ENCODE measurements around the gene BAZ2B. TPM values are rescaled to one million over a fixed set of nuclear protein-coding genes. Genes with fewer than 3 reads are reported as not detected.

The BAZ2B gene
- total RNA-seq, 1 experiment from 2014 or later, result 33.0 TPM

- TF ChIP-seq ZNF281 (CRISPR knock-in tag; IDR thresholded peaks at IDR 0.05) (no peak), JUN (CRISPR knock-in tag; IDR thresholded peaks at IDR 0.05) (no peak), USF1 (CRISPR knock-in tag; IDR thresholded peaks at IDR 0.05) (no peak), RELA (CRISPR knock-in tag; IDR thresholded peaks at IDR 0.05; ENCODE audit: borderline replicate concordance) (no peak), STAT6 (CRISPR knock-in tag; conservative IDR thresholded peaks at IDR 0.05; ENCODE audit: low read depth) (no peak), EMX1 (CRISPR knock-in tag; IDR thresholded peaks at IDR 0.05) (no peak), GTF2I (CRISPR knock-in tag; conservative IDR thresholded peaks at IDR 0.05) (no peak)
Measured at GRCh38 chr2:159438284-159438683, 178.1 kb downstream of the BAZ2B start (continued).

GRCh38 chr2:159432610-159433009 lies 183.7 kb downstream of the BAZ2B start:
- TF ChIP-seq ZNF532 (CRISPR knock-in tag; IDR thresholded peaks at IDR 0.05; ENCODE audit: borderline replicate concordance), result no peak
- no peak for TF ChIP-seq GTF2I (CRISPR knock-in tag; conservative IDR thresholded peaks at IDR 0.05)
- no peak for TF ChIP-seq JAZF1 (CRISPR knock-in tag; IDR thresholded peaks at IDR 0.05)
- no peak overlapping the region for H3K27ac Mint-ChIP-seq
- CTCF ChIA-PET, result no interaction called here

GRCh38 chr2:159427048-159427447 lies 189.3 kb downstream of the BAZ2B start:
- no peak for ATAC-seq
- H3K9me3 Mint-ChIP-seq, result peaks cover 9% of the 10 kb centered on the region
- no peaks in the 10 kb centered on the region for H3K27me3 Mint-ChIP-seq (ENCODE audit: low read depth)
- ChIA-PET CTCF (no interaction called here), POLR2A (no interaction called here)
- no peak overlapping the region; the same call in 1 of the 2 replicates for H3K27ac Mint-ChIP-seq
- H3K4me3 Mint-ChIP-seq, result no peak overlapping the region
- no peak for TF ChIP-seq CREM (CRISPR knock-in tag; IDR thresholded peaks at IDR 0.05)
- no peak for TF ChIP-seq JAZF1 (CRISPR knock-in tag; IDR thresholded peaks at IDR 0.05)
- no peak for TF ChIP-seq ATF2 (CRISPR knock-in tag; IDR thresholded peaks at IDR 0.05; ENCODE audit: borderline replicate concordance, low read depth)
- no peak for TF ChIP-seq PRRX2 (CRISPR knock-in tag; IDR thresholded peaks at IDR 0.05)
- TF ChIP-seq JUN (CRISPR knock-in tag; IDR thresholded peaks at IDR 0.05), result no peak
- TF ChIP-seq ATF1 (CRISPR knock-in tag; IDR thresholded peaks at IDR 0.05), result no peak
- TF ChIP-seq NFE2L1 (CRISPR knock-in tag; IDR thresholded peaks at IDR 0.05), result no peak
- TF ChIP-seq TP53 (CRISPR knock-in tag; IDR thresholded peaks at IDR 0.05), result no peak
- no peak for TF ChIP-seq TEAD4 (CRISPR knock-in tag; IDR thresholded peaks at IDR 0.05)
- no peak for TF ChIP-seq NFATC4 (CRISPR knock-in tag; IDR thresholded peaks at IDR 0.05)
- TF ChIP-seq, protein P1, sequence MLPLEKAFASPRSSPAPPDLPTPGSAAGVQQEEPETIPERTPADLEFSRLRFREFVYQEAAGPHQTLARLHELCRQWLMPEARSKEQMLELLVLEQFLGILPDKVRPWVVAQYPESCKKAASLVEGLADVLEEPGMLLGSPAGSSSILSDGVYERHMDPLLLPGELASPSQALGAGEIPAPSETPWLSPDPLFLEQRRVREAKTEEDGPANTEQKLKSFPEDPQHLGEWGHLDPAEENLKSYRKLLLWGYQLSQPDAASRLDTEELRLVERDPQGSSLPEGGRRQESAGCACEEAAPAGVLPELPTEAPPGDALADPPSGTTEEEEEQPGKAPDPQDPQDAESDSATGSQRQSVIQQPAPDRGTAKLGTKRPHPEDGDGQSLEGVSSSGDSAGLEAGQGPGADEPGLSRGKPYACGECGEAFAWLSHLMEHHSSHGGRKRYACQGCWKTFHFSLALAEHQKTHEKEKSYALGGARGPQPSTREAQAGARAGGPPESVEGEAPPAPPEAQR (CRISPR knock-in tag; IDR thresholded peaks at IDR 0.05), result no peak
- H3K36me3 Mint-ChIP-seq, result peaks cover 17% of the 10 kb centered on the region
- H3K4me1 Mint-ChIP-seq, result no peaks in the 10 kb centered on the region
- no peak for DNase-seq (ENCODE audit: low spot score)

More at GRCh38 chr2:159432610-159433009, 183.7 kb downstream of the BAZ2B start:
- POLR2A ChIA-PET, result no interaction called here
- no peak for ATAC-seq
- H3K4me1 Mint-ChIP-seq, result no peaks in the 10 kb centered on the region
- no peak overlapping the region for H3K4me3 Mint-ChIP-seq
- DNase-seq (ENCODE audit: low spot score), result no peak
- no peaks in the 10 kb centered on the region for H3K9me3 Mint-ChIP-seq
- peaks cover 15% of the 10 kb centered on the region; the same call in 1 of the 2 replicates for H3K36me3 Mint-ChIP-seq
- H3K27me3 Mint-ChIP-seq (ENCODE audit: low read depth), result no peaks in the 10 kb centered on the region

Data from WTC11 (cell line).